M059J (cell line): Measurements from ENCODE around the gene TOM1L1. TPM values are rescaled to one million over a fixed set of nuclear protein-coding genes. Genes with fewer than 3 reads are reported as not detected.
A peak's percentile ranks its signal among the peaks of the same experiment; 100 is the strongest.
"Not testable (repeated sequence)": the region's sequence is repeated elsewhere in the genome, so short reads cannot be mapped to it uniquely, and the experiment has no call there.

Experiments
- DNase-seq: peaks from one replicate; pipeline ENCODE4 v3.0.0-alpha.2; 2012; ENCODE audit warnings: low read depth
- total RNA-seq: library from RNA; depleted of rRNA; stranded (reverse); fragments of >200 nt; shearing (Covaris generic); gene quantifications from 2 replicates; pipeline ENCODE4 v1.2.3, GENCODE V29; 2014; rRNA removed

The TOM1L1 gene
- total RNA-seq: 17.5 and 18.3 TPM in 2 replicates

- peak; percentile 69 for DNase-seq
These were observed at the start of gene TOM1L1 for GRCh38 chr17:54900457-54901229. TSS of gene TOM1L1 (plus strand) at chr17:54900852. CDS start at chr17:54900866, 14 bp downstream.

- DNase-seq: no peak
These were observed 41.5 kb upstream of the TOM1L1 start for GRCh38 chr17:54859187-54859586.

- no peak for DNase-seq
These were observed 39.8 kb upstream of the TOM1L1 start for GRCh38 chr17:54860617-54861470.

DNA sequence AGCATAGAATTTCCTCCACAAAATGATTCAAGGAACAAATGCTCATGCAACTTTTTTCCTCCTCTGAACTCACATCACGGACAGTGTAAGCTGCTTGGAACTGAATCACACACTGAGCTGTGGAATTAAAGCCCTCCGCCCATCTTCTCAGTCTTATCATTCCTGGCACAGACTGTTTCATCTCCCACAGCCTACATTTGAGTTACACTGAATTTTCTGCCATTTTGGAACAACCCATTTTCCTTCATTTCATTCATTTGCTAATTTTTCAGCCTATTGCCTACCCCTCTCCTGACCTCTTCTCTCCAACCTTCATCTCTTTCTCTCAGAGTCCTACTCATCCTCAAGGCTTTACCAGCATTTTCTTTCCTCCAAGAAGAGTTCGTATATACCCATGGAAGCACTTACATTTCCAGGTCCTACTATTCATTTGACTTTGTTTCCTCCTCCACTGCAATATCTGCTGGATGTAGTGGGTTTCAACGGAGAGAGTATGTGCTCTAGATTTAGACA lies 39.1 kb upstream of the TOM1L1 start:
- DNase-seq: no peak

DNA sequence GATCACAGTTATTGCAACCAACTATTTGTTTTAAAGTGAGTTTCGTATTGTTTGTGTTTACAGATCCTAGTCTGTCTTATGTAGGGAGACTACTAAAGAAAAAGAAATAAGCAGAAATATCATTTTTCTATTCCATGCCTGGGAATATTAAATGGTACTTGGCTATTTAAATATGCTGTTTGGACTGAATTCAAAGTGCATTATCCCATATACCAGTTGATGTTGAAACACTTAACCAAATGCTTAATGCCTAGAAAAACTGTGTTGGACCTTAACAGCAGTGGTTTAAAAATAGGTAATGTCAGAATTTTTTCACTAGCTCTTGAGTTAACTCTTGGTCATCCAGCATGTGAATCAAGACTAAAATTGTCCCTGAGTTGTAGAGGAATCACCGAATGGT lies 37.5 kb upstream of the TOM1L1 start:
- DNase-seq: no peak

- DNase-seq: no peak
These were observed 36.6 kb upstream of the TOM1L1 start for GRCh38 chr17:54864070-54864469.

- DNase-seq: no peak
These were observed 35.9 kb upstream of the TOM1L1 start for GRCh38 chr17:54864636-54865356.

DNA sequence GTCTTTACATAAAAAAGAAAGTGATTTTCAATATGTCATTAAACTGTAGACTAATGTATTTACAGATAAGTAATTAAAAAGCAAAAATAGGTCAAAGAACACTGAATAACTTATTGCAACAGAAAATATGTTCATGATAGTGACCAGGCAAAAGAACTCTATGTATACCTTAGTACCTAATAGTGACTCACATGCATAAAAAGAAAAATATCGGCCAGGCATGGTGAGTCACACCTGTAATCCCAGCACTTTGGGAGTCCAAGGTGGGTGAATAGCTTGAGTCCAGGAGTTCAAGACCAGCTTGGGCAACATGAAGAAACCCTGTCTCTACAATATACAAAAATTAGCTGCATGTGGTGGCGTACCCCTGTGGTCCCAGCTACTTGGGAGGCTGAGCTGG lies 33.0 kb upstream of the TOM1L1 start:
- DNase-seq: no peak

- no peak for DNase-seq
These were observed 29.9 kb upstream of the TOM1L1 start for GRCh38 chr17:54870671-54871175.

- DNase-seq: not testable (repeated sequence)
These were observed 24.7 kb upstream of the TOM1L1 start for GRCh38 chr17:54875906-54876305.

- no peak for DNase-seq
These were observed 23.9 kb upstream of the TOM1L1 start for GRCh38 chr17:54876656-54877195.

DNA sequence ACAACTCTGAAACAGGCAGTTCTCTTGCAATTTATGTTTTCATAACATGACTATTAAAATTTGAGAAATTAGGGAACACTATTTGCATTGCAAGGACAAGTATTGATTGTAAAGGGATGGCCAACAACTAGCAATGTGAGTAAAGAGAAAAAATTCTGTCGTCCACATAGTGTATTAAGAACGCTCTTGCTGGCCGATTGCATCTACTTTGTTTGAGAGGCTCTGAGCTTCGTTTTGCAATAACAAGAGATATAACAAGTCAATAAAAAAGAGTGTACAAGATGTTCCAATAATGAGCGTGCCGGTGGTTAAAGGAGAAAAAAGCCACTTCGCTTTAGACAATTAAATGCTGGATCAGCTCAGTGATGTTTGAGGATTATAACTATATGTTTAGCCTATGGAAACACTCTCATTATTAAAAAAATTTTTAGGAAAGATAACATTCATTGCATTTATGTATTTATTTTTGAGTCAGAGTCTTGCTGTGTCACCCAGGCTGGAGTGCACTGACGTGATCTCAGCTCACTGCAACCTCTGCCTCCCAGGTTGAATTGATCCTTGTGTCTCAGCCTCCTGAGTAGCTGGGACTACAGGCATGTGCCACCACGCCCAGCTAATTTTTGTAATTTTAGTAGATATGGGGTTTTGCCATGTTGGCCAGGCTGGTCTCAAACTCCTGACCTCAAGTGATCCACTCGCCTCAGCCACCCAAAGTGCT lies 19.2 kb upstream of the TOM1L1 start:
- no peak for DNase-seq

GRCh38 chr17:54882371-54882770 lies 18.3 kb upstream of the TOM1L1 start:
- DNase-seq: no peak

- no peak for DNase-seq
These were observed 17.7 kb upstream of the TOM1L1 start for GRCh38 chr17:54882950-54883349.

DNA sequence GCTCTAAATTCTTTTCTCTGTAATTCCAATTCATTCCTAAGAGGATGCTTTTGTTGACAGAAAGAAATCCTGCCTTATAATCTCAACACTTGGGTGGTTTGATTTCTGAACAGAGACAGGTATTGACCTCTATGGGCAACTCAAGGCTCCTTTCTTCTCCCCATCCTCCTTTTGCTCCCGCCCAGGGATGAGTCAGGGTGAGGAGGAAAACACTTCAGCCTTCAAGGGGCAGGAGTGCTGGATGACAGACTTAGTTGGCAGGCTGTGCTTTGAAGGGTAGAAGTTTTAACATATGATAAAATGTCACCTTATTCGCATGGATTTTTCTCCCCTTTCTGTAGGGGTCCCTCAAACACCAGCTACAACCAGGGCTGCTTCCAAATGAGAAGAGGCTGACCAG lies 16.7 kb upstream of the TOM1L1 start:
- no peak for DNase-seq

GRCh38 chr17:54887787-54888186 lies 12.9 kb upstream of the TOM1L1 start:
- DNase-seq: no peak

- DNase-seq: no peak
These were observed 12.4 kb upstream of the TOM1L1 start for GRCh38 chr17:54888254-54888653.

DNA sequence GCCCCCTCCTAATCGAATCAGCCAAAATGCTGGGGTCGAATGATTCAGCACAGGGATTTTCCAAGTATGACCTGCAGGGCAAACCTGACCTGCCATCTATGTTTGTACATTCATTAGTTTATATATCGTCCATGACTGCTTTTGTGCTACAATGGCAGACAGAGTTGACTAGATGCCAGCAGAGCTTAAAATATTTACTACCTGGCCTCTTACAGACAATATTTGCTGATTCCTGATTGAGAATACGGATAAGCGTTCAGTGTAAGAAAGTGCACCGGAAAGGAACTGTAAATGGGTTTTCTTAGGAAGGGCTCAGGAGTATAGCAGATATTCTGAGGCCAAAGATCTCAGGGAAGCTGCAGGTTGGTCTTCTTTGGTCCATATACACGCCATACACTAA lies 11.7 kb upstream of the TOM1L1 start:
- no peak for DNase-seq

DNA sequence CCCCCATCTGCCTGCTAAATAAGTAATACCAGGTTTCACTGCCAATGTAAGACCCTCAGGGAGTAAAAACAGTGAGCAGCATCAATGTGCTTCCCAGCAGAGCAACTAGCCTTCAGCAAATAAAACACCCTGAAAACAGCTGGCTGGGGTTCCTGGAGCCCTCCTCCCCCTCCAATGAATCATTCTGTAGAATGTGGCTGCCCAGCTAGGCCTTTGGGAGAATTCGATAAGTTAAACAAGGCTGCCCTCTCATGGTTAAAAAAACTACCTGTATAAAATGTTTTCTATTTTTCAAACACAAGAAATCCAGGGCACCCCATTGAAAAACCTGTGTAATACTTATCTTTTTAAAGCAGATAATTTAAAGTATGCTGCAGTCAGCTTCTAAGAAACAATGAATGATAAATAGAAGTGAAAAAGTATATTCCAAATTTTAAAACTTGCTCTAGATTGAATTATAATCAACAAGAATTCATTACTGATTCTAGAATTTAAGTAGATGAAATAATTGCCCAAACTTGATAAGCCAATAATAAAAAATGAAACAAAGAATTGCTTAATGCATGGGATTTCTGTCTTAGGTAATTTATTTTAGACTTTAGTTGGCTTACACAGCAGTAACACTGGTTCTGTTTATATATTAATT lies 9.4 kb upstream of the TOM1L1 start:
- peak; percentile 67 for DNase-seq

GRCh38 chr17:54892360-54892759 lies 8.3 kb upstream of the TOM1L1 start:
- DNase-seq: no peak
